ENCODE measurements around the gene SSRP1. TPM values are rescaled to one million over a fixed set of nuclear protein-coding genes. Genes with fewer than 3 reads are reported as not detected.
"Not testable (repeated sequence)": the region's sequence is repeated elsewhere in the genome, so short reads cannot be mapped to it uniquely, and the experiment has no call there.

Gene SSRP1
- polyA plus RNA-seq, 2 of the 4 experiments (the other 2 are of a cell fraction) = 288 to 357 TPM

DNA sequence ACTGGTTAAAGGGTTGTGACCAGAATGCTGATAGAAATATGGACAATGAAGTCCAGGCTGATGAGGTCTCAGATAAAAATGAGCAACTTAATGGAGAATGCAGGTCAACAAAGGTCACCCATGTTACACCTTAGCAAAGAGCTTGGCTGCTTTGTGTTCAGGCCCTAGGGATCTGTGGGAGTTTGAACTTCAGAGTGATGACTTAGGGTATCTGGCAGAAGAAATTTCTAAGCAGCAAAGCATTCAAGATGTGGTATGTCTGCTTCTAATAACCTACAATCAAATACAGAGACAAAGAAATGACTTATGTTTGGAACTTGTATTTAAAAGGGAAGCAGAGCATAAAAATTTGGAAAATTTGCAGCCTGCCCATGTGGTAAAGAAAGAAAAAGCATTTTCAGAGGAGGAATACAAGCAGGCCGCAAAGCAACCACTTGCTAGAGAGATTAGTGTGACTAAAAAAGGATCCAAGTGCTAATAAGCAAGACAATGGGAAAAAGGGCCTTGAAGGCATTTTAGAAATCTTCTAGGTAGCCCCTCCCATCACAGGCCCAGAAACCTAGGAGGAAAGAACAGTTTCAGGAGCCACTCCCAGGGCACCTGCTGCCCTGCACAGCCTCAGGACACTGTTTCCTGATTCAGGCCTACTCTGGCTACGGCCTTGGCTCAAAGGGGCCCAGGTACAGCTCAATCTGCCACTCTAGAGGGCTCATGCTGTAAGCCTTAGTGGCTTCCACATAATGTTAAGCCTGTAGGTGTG, 52.3 kb downstream of the SSRP1 start:
- FAIRE-seq (no peak), ATAC-seq (no peak; a peak in 2 of 6 replicates), DNase-seq (ENCODE audit: low read depth in 1 of 2, low spot score in 1 of 2) (no peak)
- ChIA-PET CTCF (interaction anchor here (0.5 kb wide), 1 partner anchor 316 kb away, joined by 5 read pairs; no protein-coding TSS in a partner anchor), POLR2A (no interaction called here)
- no peak for TF ChIP-seq KDM5A (IDR thresholded peaks at IDR 0.05)
- TF ChIP-seq ZNF302 (CRISPR knock-in tag; IDR thresholded peaks at IDR 0.05) = no peak
- TF ChIP-seq, protein P1, sequence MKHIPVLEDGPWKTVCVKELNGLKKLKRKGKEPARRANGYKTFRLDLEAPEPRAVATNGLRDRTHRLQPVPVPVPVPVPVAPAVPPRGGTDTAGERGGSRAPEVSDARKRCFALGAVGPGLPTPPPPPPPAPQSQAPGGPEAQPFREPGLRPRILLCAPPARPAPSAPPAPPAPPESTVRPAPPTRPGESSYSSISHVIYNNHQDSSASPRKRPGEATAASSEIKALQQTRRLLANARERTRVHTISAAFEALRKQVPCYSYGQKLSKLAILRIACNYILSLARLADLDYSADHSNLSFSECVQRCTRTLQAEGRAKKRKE (CRISPR knock-in tag; IDR thresholded peaks at IDR 0.05; ENCODE audit: low read depth) = no peak
- no peak for TF ChIP-seq CBX8 (IDR thresholded peaks at IDR 0.05)
- no peak for TF ChIP-seq HEYL (CRISPR knock-in tag; IDR thresholded peaks at IDR 0.05)
- TF ChIP-seq FOXS1 (CRISPR knock-in tag; IDR thresholded peaks at IDR 0.05) = no peak
- TF ChIP-seq JUN (IDR thresholded peaks at IDR 0.05) = no peak
- no peak for TF ChIP-seq MAFK (IDR thresholded peaks at IDR 0.05; ENCODE audit: partially characterized antibody)
- no peak for TF ChIP-seq POLR2A (IDR thresholded peaks at IDR 0.05; ENCODE audit: low read length)
- TF ChIP-seq, protein P2, sequence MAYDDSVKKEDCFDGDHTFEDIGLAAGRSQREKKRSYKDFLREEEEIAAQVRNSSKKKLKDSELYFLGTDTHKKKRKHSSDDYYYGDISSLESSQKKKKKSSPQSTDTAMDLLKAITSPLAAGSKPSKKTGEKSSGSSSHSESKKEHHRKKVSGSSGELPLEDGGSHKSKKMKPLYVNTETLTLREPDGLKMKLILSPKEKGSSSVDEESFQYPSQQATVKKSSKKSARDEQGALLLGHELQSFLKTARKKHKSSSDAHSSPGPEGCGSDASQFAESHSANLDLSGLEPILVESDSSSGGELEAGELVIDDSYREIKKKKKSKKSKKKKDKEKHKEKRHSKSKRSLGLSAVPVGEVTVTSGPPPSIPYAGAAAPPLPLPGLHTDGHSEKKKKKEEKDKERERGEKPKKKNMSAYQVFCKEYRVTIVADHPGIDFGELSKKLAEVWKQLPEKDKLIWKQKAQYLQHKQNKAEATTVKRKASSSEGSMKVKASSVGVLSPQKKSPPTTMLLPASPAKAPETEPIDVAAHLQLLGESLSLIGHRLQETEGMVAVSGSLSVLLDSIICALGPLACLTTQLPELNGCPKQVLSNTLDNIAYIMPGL (CRISPR knock-in tag; IDR thresholded peaks at IDR 0.05; ENCODE audit: borderline replicate concordance) = no peak
- no peak for TF ChIP-seq RFX5 (IDR thresholded peaks at IDR 0.05)
- TF ChIP-seq, protein P3, sequence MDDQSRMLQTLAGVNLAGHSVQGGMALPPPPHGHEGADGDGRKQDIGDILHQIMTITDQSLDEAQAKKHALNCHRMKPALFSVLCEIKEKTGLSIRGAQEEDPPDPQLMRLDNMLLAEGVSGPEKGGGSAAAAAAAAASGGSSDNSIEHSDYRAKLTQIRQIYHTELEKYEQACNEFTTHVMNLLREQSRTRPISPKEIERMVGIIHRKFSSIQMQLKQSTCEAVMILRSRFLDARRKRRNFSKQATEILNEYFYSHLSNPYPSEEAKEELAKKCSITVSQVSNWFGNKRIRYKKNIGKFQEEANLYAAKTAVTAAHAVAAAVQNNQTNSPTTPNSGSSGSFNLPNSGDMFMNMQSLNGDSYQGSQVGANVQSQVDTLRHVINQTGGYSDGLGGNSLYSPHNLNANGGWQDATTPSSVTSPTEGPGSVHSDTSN (IDR thresholded peaks at IDR 0.05) = no peak
- TF ChIP-seq ZFP36 (IDR thresholded peaks at IDR 0.05; ENCODE audit: borderline replicate concordance, partially characterized antibody) = no peak
- TF ChIP-seq, protein P4, sequence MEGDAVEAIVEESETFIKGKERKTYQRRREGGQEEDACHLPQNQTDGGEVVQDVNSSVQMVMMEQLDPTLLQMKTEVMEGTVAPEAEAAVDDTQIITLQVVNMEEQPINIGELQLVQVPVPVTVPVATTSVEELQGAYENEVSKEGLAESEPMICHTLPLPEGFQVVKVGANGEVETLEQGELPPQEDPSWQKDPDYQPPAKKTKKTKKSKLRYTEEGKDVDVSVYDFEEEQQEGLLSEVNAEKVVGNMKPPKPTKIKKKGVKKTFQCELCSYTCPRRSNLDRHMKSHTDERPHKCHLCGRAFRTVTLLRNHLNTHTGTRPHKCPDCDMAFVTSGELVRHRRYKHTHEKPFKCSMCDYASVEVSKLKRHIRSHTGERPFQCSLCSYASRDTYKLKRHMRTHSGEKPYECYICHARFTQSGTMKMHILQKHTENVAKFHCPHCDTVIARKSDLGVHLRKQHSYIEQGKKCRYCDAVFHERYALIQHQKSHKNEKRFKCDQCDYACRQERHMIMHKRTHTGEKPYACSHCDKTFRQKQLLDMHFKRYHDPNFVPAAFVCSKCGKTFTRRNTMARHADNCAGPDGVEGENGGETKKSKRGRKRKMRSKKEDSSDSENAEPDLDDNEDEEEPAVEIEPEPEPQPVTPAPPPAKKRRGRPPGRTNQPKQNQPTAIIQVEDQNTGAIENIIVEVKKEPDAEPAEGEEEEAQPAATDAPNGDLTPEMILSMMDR (IDR thresholded peaks at IDR 0.05) = no peak
- no peak for TF ChIP-seq NR3C1 (IDR thresholded peaks at IDR 0.05)
- TF ChIP-seq RCOR1 (IDR thresholded peaks at IDR 0.05; ENCODE audit: low read depth, low read length) = no peak
- TF ChIP-seq TFCP2L1 (CRISPR knock-in tag; IDR thresholded peaks at IDR 0.05) = no peak
- TF ChIP-seq PHF8 (IDR thresholded peaks at IDR 0.05; ENCODE audit: borderline replicate concordance, low read depth) = no peak
- no peak for TF ChIP-seq EHF (CRISPR knock-in tag; IDR thresholded peaks at IDR 0.05)
- no peaks in the 10 kb centered on the region for H3K9me3 ChIP-seq
- peaks cover 9% of the 10 kb centered on the region; the same call in 2 of the 3 replicates for H3K4me1 ChIP-seq
- 82% methylated on average over 2 of the region's 2 CpGs for WGBS (ENCODE audit: missing lambda C conversion rate)
- H3K4me2 ChIP-seq = no peak overlapping the region
- no peak overlapping the region for H3K4me3 ChIP-seq
- H3K27ac ChIP-seq = no peak overlapping the region

DNA sequence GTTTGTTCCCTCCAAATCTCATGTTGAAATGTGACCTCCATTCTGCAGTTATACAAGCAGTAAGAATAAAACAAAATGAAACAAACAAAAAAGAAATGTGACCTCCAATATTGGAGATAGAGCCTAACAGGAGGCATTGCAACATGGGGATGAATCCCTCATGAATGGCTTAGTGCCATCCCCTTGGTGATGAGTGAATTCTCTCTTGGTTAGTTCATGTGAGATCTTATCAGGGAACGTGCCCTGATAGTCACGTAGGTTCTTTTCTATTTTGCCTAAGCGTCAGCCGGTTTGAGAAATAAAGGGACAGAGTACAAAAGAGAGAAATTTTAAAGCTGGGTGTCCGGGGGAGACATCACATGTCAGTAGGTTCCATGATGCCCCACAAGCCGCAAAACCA, 54.1 kb downstream of the SSRP1 start:
- not testable (repeated sequence) for H3K4me3 ChIP-seq
- 80% methylated on average over 6 of the region's 6 CpGs for WGBS (ENCODE audit: missing lambda C conversion rate)

More for the DNA sequence above, 54.1 kb downstream of the SSRP1 start:
- H3K9me3 ChIP-seq; DNase-seq (ENCODE audit: low read depth in 1 of 2, low spot score in 1 of 2); FAIRE-seq; ATAC-seq; POLR2A ChIA-PET; H3K4me2 ChIP-seq; H3K27ac ChIP-seq: not testable (repeated sequence)
- CTCF ChIA-PET = interaction anchor here (0.9 to 2.4 kb wide), 2 partner anchors 11 to 32 kb away, joined by 3 to 15 read pairs; no protein-coding TSS in a partner anchor
- H3K4me1 ChIP-seq = peaks cover 22% of the 10 kb centered on the region

All from A549 (cell line).